SU-DHL-6 (cell line): ENCODE data around the gene ANKS1A.

Experiments used
- H2AFZ ChIP-seq: fragments of 200-600 bp; sonication (generic); 2 replicates; pipeline ENCODE4 v1.6.1; 2014; ENCODE audit warnings: low read depth, mild to moderate bottlenecking, moderate library complexity, mixed read lengths, antibody characterized with exemption, low read length; ENCODE audit not compliant: severe bottlenecking
- H3F3A ChIP-seq: fragments of 200-600 bp; shearing (Covaris generic); 2 replicates; pipeline ENCODE4 v1.6.0; 2016; ENCODE audit warnings: antibody characterized with exemption, mild to moderate bottlenecking; ENCODE audit not compliant: insufficient read depth
- H3K27ac ChIP-seq: fragments of 200-600 bp; sonication (generic); 2 replicates; pipeline ENCODE4 v1.5.1; 2016; ENCODE audit warnings: low read depth, mild to moderate bottlenecking, low read length, moderate library complexity, mixed read lengths
- H3K27me3 ChIP-seq: fragments of 200-600 bp; sonication (generic), shearing (Covaris generic); 2 replicates; pipeline ENCODE4 v1.6.0; 2014; ENCODE audit warnings: mild to moderate bottlenecking, low read length
- H3K36me3 ChIP-seq: fragments of 200-600 bp; sonication (generic); 2 replicates; pipeline ENCODE4 v1.6.1; 2014; ENCODE audit warnings: mild to moderate bottlenecking, low read length, mixed read lengths
- H3K4me2 ChIP-seq: fragments of 300-600, 200-600 bp; shearing (Covaris generic), sonication (generic); 2 replicates; pipeline ENCODE4 v1.6.0; 2014; ENCODE audit warnings: low read length, low read depth, mild to moderate bottlenecking; ENCODE audit not compliant: poor library complexity, severe bottlenecking
- H3K4me3 ChIP-seq: fragments of 200-600 bp; sonication (generic); 2 replicates; pipeline ENCODE4 v1.5.1; 2014; ENCODE audit warnings: antibody characterized with exemption, low read length, mild to moderate bottlenecking, mixed read lengths; ENCODE audit not compliant: insufficient read depth, poor library complexity, severe bottlenecking
- H3K79me2 ChIP-seq: fragments of 200-600 bp; sonication (generic); 2 replicates; pipeline ENCODE4 v1.6.1; 2014; ENCODE audit warnings: mild to moderate bottlenecking, low read length, moderate library complexity; ENCODE audit not compliant: insufficient read depth
- H3K9ac ChIP-seq: fragments of 200-600 bp; sonication (generic); 2 replicates; pipeline ENCODE4 v1.7.0; 2014; ENCODE audit warnings: mild to moderate bottlenecking, low read length
- H3K9me2 ChIP-seq: fragments of 200-600 bp; sonication (generic); replicated peaks from 2 replicates; pipeline ENCODE4 v1.6.1; 2014; ENCODE audit warnings: low read length; ENCODE audit not compliant: insufficient read depth
- H3K9me3 ChIP-seq: fragments of 200-600 bp; sonication (generic); 2 replicates; pipeline ENCODE4 v1.6.1; 2014; ENCODE audit warnings: low read length, mixed read lengths; ENCODE audit not compliant: insufficient read depth
- H4K20me1 ChIP-seq: fragments of 200-600 bp; sonication (generic); 2 replicates; pipeline ENCODE4 v1.6.1; 2014; ENCODE audit warnings: low read depth, mild to moderate bottlenecking, antibody characterized with exemption, low read length, moderate library complexity, mixed read lengths
- EZH2phosphoT487 ChIP-seq: fragments of 200-600 bp; sonication (generic), shearing (Covaris generic); conservative IDR thresholded peaks from 2 replicates; pipeline ENCODE4 v1.6.1; 2018; ENCODE audit warnings: mild to moderate bottlenecking, antibody characterized with exemption, low read length, moderate library complexity, mixed read lengths
- TF ChIP-seq, protein P1 (sequence below): fragments of 200-600 bp; sonication (generic); IDR thresholded peaks from one replicate; pipeline ENCODE4 v1.5.1; 2017; ENCODE audit warnings: antibody characterized with exemption, mild to moderate bottlenecking, low read length, moderate library complexity; ENCODE audit not compliant: insufficient read depth, poor library complexity, severe bottlenecking

Gene ANKS1A

DNA sequence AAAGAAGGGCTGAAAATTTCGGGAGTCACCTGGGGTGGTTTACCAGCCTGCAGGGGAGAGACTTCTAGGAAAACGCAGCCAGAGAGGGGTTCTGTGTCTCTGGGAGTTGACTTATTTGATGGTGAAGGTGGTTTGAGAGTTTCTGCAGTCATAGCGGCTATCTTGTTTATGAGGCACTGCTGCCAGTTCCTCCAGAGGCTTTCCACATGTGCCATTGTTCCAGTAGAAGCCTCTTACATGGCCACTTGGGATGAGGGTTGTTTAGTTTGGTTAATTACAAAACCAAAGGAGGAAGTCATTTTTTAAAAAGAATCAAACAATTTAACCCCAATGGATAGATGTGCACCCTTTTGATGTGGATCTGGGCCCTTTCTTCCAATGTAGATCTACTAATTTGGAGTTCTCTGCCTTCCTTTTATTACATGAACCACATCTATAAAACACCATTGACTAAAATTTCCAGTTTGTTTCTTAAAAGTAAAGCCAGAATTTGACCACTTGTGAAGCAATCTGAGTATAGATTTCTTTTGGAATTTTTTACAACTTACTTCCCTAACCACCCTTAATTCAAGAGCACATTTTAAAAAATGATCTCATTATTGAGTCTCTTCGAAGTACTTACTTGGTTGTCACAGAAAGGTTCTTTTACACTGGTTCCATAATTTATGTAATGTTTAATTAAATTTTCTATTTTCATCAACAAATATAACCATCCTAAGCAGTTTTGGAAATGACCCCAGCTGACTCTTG lies 154.5 kb downstream of the ANKS1A start:
- Histone ChIP-seq H2AFZ (no peak overlapping the region), H3K27ac (no peak overlapping the region), H3K9me2 (no peaks in the 10 kb centered on the region), H3K9ac (no peak overlapping the region), H3K79me2 (no peaks in the 10 kb centered on the region), H3K36me3 (no peaks in the 10 kb centered on the region), H3K4me2 (no peak overlapping the region), H4K20me1 (no peaks in the 10 kb centered on the region), H3F3A (no peaks in the 10 kb centered on the region), H3K9me3 (no peaks in the 10 kb centered on the region), H3K27me3 (no peaks in the 10 kb centered on the region), H3K4me3 (no peak overlapping the region)
- TF ChIP-seq, protein P1, sequence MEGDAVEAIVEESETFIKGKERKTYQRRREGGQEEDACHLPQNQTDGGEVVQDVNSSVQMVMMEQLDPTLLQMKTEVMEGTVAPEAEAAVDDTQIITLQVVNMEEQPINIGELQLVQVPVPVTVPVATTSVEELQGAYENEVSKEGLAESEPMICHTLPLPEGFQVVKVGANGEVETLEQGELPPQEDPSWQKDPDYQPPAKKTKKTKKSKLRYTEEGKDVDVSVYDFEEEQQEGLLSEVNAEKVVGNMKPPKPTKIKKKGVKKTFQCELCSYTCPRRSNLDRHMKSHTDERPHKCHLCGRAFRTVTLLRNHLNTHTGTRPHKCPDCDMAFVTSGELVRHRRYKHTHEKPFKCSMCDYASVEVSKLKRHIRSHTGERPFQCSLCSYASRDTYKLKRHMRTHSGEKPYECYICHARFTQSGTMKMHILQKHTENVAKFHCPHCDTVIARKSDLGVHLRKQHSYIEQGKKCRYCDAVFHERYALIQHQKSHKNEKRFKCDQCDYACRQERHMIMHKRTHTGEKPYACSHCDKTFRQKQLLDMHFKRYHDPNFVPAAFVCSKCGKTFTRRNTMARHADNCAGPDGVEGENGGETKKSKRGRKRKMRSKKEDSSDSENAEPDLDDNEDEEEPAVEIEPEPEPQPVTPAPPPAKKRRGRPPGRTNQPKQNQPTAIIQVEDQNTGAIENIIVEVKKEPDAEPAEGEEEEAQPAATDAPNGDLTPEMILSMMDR, result no peak
- TF ChIP-seq EZH2phosphoT487, result no peak

DNA sequence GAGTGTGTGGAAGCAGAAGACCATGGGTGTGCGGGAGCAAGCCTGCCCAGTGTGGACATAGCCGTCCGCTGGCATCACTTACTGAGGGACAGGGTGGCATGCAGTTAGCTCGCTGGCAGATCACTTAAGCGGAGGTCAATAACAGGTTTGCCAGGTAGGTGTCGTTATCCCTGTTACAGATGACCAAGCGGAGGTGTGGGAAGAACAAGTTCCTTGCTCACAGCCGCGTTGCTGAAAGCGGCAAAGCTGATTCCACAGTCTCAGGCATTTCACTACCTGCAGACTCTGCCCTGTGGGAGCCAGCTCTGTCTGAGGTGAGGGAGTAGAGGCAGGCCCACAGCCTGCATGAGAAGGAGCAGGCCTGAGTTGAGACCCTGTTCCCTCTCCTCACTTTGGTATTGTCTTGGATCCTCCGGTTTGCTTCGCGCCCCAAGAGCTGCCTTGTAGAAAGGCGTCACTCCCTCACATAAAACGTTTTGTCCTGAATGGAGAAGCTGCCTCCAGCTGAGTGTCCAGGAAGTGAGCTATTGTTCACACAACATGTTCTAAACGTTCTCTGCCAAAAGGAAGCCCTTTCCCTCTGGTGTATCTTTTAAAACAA lies 155.2 kb downstream of the ANKS1A start:
- Histone ChIP-seq H3K27ac (no peak overlapping the region), H3K9me2 (no peaks in the 10 kb centered on the region), H3K27me3 (no peaks in the 10 kb centered on the region), H3K9ac (no peak overlapping the region), H3K4me3 (no peak overlapping the region), H4K20me1 (no peaks in the 10 kb centered on the region), H3K79me2 (no peaks in the 10 kb centered on the region), H2AFZ (no peak overlapping the region), H3K36me3 (no peaks in the 10 kb centered on the region), H3F3A (no peaks in the 10 kb centered on the region), H3K9me3 (no peaks in the 10 kb centered on the region), H3K4me2 (no peak overlapping the region)
- TF ChIP-seq EZH2phosphoT487, result no peak
- TF ChIP-seq, protein P1, result no peak

DNA sequence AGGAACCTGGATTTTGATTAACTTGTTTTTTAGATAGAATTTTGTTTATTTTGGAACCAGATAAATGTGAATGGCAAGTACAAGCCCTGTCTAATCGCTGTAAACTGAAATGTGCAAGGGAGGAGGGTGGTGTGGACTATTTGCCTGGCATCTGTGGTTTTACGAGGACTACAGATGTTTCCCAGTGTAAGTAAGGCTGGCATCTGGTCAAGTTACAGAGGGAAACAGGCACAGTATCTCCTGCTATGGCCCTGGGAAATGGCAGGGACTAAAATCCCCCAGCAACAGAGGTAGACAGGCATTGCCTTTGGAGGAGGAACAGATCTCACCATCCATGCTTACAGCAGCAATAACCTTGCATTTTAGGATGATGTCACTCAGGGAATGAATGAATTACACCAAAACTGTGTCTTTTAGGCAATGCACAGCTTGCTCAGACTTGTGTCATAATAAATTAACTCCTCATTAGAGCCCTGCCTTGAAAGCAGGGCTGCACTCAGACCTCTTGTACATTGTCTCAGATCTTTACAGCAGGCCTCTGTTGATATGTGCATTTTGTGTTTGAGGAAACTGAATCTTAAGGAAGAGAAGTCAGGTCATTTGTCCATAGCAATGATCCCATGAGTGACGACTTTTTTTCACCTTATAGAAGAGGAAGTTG lies 155.8 kb downstream of the ANKS1A start:
- no peak overlapping the region for H2AFZ ChIP-seq
- H3K4me2 ChIP-seq, result no peak overlapping the region
- TF ChIP-seq EZH2phosphoT487, result no peak
- TF ChIP-seq, protein P1, result no peak
- no peaks in the 10 kb centered on the region for H3K79me2 ChIP-seq
- H3K27me3 ChIP-seq, result no peaks in the 10 kb centered on the region
- no peaks in the 10 kb centered on the region for H3K9me2 ChIP-seq
- H3K4me3 ChIP-seq, result no peak overlapping the region
- H3K9ac ChIP-seq, result no peak overlapping the region
- no peaks in the 10 kb centered on the region for H4K20me1 ChIP-seq
- no peaks in the 10 kb centered on the region for H3K9me3 ChIP-seq
- no peaks in the 10 kb centered on the region for H3F3A ChIP-seq
- no peak overlapping the region for H3K27ac ChIP-seq
- no peaks in the 10 kb centered on the region for H3K36me3 ChIP-seq
